ENCODE measurements around the gene N4BP2L2. TPM values are rescaled to one million over a fixed set of nuclear protein-coding genes. Genes with fewer than 3 reads are reported as not detected.
"Not testable (repeated sequence)": the region's sequence is repeated elsewhere in the genome, so short reads cannot be mapped to it uniquely, and the experiment has no call there.

The N4BP2L2 gene
- total RNA-seq, 2 experiments from 2014 or later = 97.1 to 111 TPM

DNA sequence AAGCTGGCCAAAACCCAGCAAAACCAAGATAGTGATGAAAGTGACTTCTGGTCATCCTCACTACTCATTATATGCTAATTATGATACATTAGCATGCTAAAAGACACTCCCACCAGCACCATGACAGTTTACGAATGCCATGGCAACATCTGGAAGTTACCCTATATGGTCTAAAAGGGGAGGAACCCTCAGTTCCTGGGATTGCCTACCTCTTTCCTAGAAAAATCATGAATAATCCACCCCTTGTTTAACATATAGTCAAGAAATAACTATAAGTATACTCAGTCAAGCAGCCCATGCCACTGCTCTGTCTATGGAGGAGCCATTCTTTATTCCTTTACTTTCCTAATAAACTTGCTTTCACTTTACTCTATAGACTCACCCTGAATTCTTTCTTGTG, 22.2 kb upstream of the N4BP2L2 start:
- DNase-seq; H3K27me3 Mint-ChIP-seq (ENCODE audit: low read depth); ATAC-seq; POLR2A ChIA-PET; H3K36me3 Mint-ChIP-seq (ENCODE audit: low read depth); H3K4me3 Mint-ChIP-seq; H3K27ac Mint-ChIP-seq; H3K4me1 Mint-ChIP-seq (ENCODE audit: low read depth): not testable (repeated sequence)
- peaks cover 11% of the 10 kb centered on the region for H3K9me3 Mint-ChIP-seq (ENCODE audit: insufficient read depth)
- CTCF ChIA-PET = interaction anchor here (1.5 kb wide), 1 partner anchor 20 kb away, joined by 6 read pairs; no protein-coding TSS in a partner anchor

DNA sequence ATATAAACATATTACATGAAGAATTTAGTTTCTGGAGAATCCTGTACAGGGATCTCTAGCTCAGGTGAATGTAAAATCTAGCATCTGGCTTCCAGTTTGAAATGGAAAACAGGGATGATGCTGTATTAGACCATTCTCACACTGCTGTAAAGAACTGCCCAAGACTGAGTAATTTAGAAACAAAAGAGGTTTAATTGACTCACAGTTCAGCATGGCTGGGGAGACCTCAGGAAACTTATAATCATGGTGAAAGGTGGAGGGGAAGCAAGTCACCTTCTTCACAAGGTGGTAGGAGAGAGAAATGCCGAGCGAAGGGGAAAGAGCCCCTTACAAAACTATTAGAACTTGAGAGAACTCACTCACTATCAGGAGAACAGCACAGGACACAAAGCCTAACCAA, 17.0 kb upstream of the N4BP2L2 start:
- Mint-ChIP-seq H3K27me3 (ENCODE audit: low read depth) (peaks cover 4% of the 10 kb centered on the region), H3K4me3 (no peak overlapping the region), H3K4me1 (ENCODE audit: low read depth) (no peaks in the 10 kb centered on the region), H3K36me3 (ENCODE audit: low read depth) (no peaks in the 10 kb centered on the region), H3K9me3 (ENCODE audit: insufficient read depth) (peaks cover 2% of the 10 kb centered on the region), H3K27ac (no peak overlapping the region)
- DNase-seq (no peak), ATAC-seq (no peak)
- CTCF ChIA-PET = no interaction called here
- POLR2A ChIA-PET = no interaction called here

DNA sequence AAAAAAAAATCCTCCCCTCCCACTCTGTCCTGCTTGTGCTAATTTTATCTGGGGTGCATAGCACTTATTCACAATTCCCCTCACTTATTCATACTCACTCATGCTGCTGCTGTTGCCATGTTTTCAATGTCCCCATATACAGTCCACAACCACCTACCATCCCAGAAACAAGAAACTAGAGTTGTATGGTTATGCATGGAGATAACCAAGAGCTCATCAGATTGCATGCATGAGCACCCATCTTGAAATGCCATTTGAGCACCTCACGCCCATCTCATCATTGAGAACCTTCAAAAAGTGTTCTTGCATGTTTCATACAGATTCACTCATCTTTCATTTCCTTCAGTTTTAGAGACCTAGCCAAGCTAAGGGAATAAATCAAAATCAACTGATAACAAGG, 15.1 kb upstream of the N4BP2L2 start:
- POLR2A ChIA-PET = no interaction called here
- Mint-ChIP-seq H3K36me3 (ENCODE audit: low read depth) (no peaks in the 10 kb centered on the region), H3K4me1 (ENCODE audit: low read depth) (peaks cover 3% of the 10 kb centered on the region), H3K4me3 (no peak overlapping the region), H3K9me3 (ENCODE audit: insufficient read depth) (no peaks in the 10 kb centered on the region), H3K27ac (no peak overlapping the region), H3K27me3 (ENCODE audit: low read depth) (peaks cover 4% of the 10 kb centered on the region)
- CTCF ChIA-PET = interaction anchor here (2.5 kb wide), 1 partner anchor 28 kb away, joined by 9 read pairs; no protein-coding TSS in a partner anchor
- DNase-seq (no peak), ATAC-seq (no peak)

DNA sequence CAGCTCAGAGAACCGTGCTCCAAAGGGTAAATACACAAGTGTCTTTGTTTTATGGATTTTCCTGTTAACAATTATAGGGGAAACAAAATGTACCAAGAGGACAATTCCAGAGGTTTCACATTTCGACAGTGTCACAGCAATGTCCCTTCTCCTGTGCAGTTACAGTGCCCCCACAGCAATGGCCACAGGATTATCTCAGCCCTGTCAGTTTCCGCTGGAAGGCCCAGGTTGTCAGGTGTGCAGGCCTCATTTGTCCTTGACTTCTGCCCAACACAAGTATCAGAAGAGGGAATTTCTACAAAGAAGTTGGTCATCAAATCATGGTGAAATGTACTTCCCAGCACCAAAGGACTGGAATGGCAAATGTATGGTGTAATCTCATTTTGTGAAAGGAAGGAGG, 11.2 kb upstream of the N4BP2L2 start:
- H3K27me3 Mint-ChIP-seq (ENCODE audit: low read depth) = peaks cover 9% of the 10 kb centered on the region
- no peak overlapping the region for H3K27ac Mint-ChIP-seq
- DNase-seq (no peak), ATAC-seq (no peak)
- ChIA-PET POLR2A (no interaction called here), CTCF (interaction anchor here (1.2 kb wide), 1 partner anchor 31 kb away, joined by 5 read pairs; no protein-coding TSS in a partner anchor)
- peaks cover 6% of the 10 kb centered on the region for H3K4me1 Mint-ChIP-seq (ENCODE audit: low read depth)
- no peak overlapping the region for H3K4me3 Mint-ChIP-seq
- no peaks in the 10 kb centered on the region for H3K9me3 Mint-ChIP-seq (ENCODE audit: insufficient read depth)
- H3K36me3 Mint-ChIP-seq (ENCODE audit: low read depth) = no peaks in the 10 kb centered on the region

DNA sequence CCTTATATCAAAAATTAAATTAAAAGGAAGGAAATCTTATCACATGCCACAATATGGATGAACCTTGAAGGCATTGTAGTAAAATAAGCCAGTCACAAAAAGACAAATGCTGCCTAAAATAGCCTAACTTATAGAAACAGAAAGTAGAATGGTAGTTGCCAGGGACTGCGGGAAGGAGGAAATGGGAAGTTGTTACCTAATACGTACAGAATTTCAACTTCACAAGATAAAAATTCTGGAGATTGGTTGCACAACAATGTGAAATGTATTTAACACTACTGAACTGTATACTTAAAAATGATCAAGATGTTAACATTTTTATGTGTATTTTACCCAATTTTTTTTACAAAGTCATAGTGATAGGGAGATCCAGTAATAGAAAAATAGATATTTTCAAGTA, 10.2 kb upstream of the N4BP2L2 start:
- no peaks in the 10 kb centered on the region for H3K9me3 Mint-ChIP-seq (ENCODE audit: insufficient read depth)
- H3K27me3 Mint-ChIP-seq (ENCODE audit: low read depth) = peaks cover 9% of the 10 kb centered on the region
- H3K4me3 Mint-ChIP-seq = no peak overlapping the region
- CTCF ChIA-PET = no interaction called here
- no peak overlapping the region for H3K27ac Mint-ChIP-seq
- POLR2A ChIA-PET = no interaction called here
- ATAC-seq (no peak), DNase-seq (no peak)
- H3K4me1 Mint-ChIP-seq (ENCODE audit: low read depth) = peaks cover 6% of the 10 kb centered on the region
- H3K36me3 Mint-ChIP-seq (ENCODE audit: low read depth) = no peaks in the 10 kb centered on the region

DNA sequence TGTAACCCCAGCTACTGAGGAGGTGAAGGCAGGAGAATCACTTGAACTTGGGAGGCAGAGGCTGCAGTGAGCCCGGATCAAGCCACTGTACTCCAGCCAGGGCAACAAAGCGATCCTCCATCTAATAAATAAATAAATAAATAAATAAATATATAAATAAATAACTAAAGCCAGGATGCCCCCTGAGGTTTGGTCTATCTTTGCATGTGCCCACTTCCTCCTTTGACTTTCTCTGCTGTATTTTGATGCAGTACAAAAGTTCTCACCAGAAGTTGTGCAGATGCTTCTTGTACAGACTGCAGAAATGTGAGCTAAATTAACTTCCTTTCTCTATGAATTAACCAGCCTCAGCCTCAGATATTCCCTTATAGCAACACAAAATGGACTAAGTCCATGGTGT, 6.5 kb upstream of the N4BP2L2 start:
- CTCF ChIA-PET = interaction anchor here (1.6 kb wide), 1 partner anchor 36 kb away, joined by 3 read pairs; no protein-coding TSS in a partner anchor
- no peak for ATAC-seq

DNA sequence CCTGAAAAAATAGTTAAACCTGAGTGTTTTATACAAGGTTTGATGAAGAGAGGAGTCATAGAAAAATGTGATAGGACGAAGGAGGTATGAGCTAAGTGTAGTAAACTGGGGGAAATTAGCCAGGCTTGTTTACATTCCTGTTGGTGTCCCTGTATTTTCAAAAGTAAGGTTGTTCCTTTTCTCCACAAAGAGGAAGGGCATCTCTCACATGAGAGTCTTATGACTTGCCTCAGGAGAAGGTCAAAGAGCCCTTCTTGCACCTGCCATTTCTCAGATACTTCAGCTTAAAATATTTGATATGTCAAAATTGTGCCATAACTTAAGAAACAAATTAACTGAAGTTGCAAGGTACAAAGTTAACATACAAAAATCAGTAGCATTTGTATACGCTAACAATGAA, 3.6 kb upstream of the N4BP2L2 start:
- no peak overlapping the region for H3K4me3 Mint-ChIP-seq
- ATAC-seq (no peak), DNase-seq (no peak)
- POLR2A ChIA-PET = no interaction called here
- H3K27ac Mint-ChIP-seq = no peak overlapping the region
- H3K36me3 Mint-ChIP-seq (ENCODE audit: low read depth) = peaks cover 4% of the 10 kb centered on the region
- no peaks in the 10 kb centered on the region for H3K9me3 Mint-ChIP-seq (ENCODE audit: insufficient read depth)
- CTCF ChIA-PET = interaction anchor here (0.9 kb wide), 1 partner anchor 39 kb away, joined by 3 read pairs; no protein-coding TSS in a partner anchor
- H3K27me3 Mint-ChIP-seq (ENCODE audit: low read depth) = peaks cover 6% of the 10 kb centered on the region
- peaks cover 14% of the 10 kb centered on the region for H3K4me1 Mint-ChIP-seq (ENCODE audit: low read depth)

More for the DNA sequence above, 6.5 kb upstream of the N4BP2L2 start:
- H3K9me3 Mint-ChIP-seq (ENCODE audit: insufficient read depth) = no peaks in the 10 kb centered on the region
- POLR2A ChIA-PET = no interaction called here
- H3K27me3 Mint-ChIP-seq (ENCODE audit: low read depth) = peaks cover 6% of the 10 kb centered on the region
- H3K4me3 Mint-ChIP-seq = no peak overlapping the region
- no peak for DNase-seq
- H3K36me3 Mint-ChIP-seq (ENCODE audit: low read depth) = no peaks in the 10 kb centered on the region
- peaks cover 6% of the 10 kb centered on the region for H3K4me1 Mint-ChIP-seq (ENCODE audit: low read depth)
- H3K27ac Mint-ChIP-seq = no peak overlapping the region

DNA sequence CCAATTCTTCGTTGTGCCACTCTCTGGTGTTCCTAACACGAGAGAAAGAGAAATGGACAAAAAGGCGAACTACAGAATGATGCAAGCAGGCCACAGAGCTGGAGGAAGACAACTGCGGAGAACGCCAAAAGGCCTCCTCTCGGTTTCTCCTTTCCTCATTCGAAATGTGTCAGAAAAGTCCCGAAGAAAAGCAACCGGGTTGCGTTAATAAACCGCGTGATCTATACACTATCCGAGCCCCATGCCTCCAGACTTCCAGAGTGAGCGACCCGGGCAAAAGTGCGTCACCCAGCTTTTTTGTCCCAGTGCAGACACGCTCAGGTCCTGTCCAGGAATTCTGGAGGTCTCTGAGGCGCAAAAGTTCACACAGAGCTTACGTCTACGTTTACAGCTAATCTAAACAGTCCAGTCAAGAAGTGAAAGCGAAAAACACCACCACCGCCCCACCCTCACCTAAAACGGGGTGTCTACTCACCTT, 413 bp downstream of the N4BP2L2 start:
- H3K4me3 Mint-ChIP-seq = peak overlapping the region; percentile 97
- DNase-seq (no peak), ATAC-seq (peak; percentile 91)
- CTCF ChIA-PET = interaction anchor here (0.7 to 2.8 kb wide), 8 partner anchors 10 to 1005 kb away, joined by 3 to 10 read pairs (median 4); partner anchors contain the start of gene PDS5B
- H3K36me3 Mint-ChIP-seq (ENCODE audit: low read depth) = peaks cover 40% of the 10 kb centered on the region
- POLR2A ChIA-PET = interaction anchor here (0.7 to 3.4 kb wide), 9 partner anchors 11 to 1005 kb away, joined by 3 to 26 read pairs (median 5); partner anchors contain the start of genes BRCA2, N4BP2L1 and ZAR1L
- H3K27me3 Mint-ChIP-seq (ENCODE audit: low read depth) = no peaks in the 10 kb centered on the region
- no peaks in the 10 kb centered on the region for H3K9me3 Mint-ChIP-seq (ENCODE audit: insufficient read depth)
- peaks cover 45% of the 10 kb centered on the region for H3K4me1 Mint-ChIP-seq (ENCODE audit: low read depth)
- peak overlapping the region; percentile 98 for H3K27ac Mint-ChIP-seq

DNA sequence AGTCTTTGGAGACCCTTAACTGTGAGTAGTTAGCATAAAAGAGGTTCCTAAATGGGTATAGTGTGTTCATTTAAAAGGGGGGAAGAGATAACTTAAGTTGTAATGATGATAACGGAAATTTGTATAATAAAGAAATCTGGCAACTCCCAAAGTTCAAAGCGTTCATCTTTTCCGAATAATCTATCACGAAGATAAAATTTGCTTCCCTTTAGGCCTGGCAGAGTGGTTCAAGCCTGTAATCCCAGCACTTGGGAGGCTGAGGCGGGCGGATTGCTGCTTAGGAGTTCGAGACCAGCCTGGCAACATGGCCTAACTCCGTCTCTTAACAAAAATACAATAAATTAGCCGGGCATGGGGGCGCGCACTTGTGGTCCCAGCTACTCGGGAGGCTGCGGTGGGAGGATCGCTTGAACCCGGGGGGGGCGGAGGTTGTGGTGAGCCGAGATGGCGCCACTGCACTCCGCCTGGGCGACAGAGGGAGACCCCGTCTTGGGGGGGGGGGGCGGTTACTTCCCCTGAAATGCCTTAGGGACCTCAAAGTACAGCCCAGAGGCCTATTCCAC, 934 bp downstream of the N4BP2L2 start:
- no peaks in the 10 kb centered on the region for H3K27me3 Mint-ChIP-seq (ENCODE audit: low read depth)
- CTCF ChIA-PET = interaction anchor here (0.7 to 2.8 kb wide), 6 partner anchors 9 to 1005 kb away, joined by 3 to 10 read pairs (median 6); partner anchors contain the start of gene PDS5B
- POLR2A ChIA-PET = interaction anchor here (0.6 to 3.4 kb wide), 9 partner anchors 10 to 223 kb away, joined by 3 to 26 read pairs (median 3); partner anchors contain the start of genes BRCA2, N4BP2L1 and ZAR1L
- peak overlapping the region; percentile 97 for H3K4me3 Mint-ChIP-seq
- H3K27ac Mint-ChIP-seq = peak overlapping the region; percentile 98
- H3K9me3 Mint-ChIP-seq (ENCODE audit: insufficient read depth) = no peaks in the 10 kb centered on the region
- ATAC-seq = no peak
- peaks cover 48% of the 10 kb centered on the region for H3K4me1 Mint-ChIP-seq (ENCODE audit: low read depth)
- peaks cover 44% of the 10 kb centered on the region for H3K36me3 Mint-ChIP-seq (ENCODE audit: low read depth)
- DNase-seq = peak; percentile 41

DNA sequence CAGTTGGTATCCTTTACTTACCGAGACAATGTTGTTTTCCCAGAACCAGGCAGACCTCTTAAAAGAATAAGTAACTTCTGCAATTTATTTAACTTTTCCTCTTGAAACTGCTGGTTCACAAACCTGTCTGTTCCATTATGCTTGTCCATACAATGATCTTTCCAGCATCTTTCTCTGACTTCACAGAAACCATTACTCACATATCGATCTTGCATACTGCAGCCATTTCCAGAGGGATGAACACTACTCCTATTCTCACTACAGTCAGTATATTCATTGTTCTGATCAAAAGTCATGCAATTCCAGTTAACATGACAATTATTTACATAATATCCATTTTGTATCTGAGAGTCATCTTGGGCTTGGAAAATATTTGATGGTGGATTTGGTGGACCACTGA, 2.8 kb downstream of the N4BP2L2 start:
- Mint-ChIP-seq H3K36me3 (ENCODE audit: low read depth) (peaks cover 54% of the 10 kb centered on the region), H3K9me3 (ENCODE audit: insufficient read depth) (no peaks in the 10 kb centered on the region), H3K4me3 (no peak overlapping the region), H3K27me3 (ENCODE audit: low read depth) (no peaks in the 10 kb centered on the region), H3K27ac (no peak overlapping the region), H3K4me1 (ENCODE audit: low read depth) (peaks cover 64% of the 10 kb centered on the region)
- POLR2A ChIA-PET = no interaction called here
- DNase-seq (no peak), ATAC-seq (no peak)
- CTCF ChIA-PET = interaction anchor here (2.8 kb wide), 1 partner anchor 45 kb away, joined by 10 read pairs; no protein-coding TSS in a partner anchor

DNA sequence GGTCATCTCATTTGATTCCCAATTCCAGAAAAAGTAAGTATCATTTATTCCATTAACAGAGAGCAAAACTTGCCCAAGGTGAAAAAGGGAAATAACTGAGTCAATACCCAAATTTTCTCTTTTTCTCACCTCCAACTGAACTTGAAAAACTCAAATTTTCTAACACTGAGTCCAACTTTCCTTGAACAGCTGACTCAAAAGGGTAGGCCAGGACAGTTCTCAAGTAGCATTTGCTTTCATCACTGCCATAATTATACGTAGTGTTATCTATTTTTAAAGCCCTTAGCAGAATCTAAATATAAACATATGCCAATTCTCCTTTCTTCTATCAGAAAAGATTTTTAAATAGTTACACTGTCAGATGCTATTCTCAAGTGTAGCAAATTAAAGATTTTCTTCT, 3.5 kb downstream of the N4BP2L2 start:
- ATAC-seq (no peak), DNase-seq (no peak)
- Mint-ChIP-seq H3K4me3 (peak overlapping the region; percentile 47), H3K4me1 (ENCODE audit: low read depth) (peaks cover 69% of the 10 kb centered on the region), H3K27me3 (ENCODE audit: low read depth) (no peaks in the 10 kb centered on the region), H3K9me3 (ENCODE audit: insufficient read depth) (no peaks in the 10 kb centered on the region), H3K36me3 (ENCODE audit: low read depth) (peaks cover 57% of the 10 kb centered on the region), H3K27ac (no peak overlapping the region)
- CTCF ChIA-PET = no interaction called here
- POLR2A ChIA-PET = no interaction called here

DNA sequence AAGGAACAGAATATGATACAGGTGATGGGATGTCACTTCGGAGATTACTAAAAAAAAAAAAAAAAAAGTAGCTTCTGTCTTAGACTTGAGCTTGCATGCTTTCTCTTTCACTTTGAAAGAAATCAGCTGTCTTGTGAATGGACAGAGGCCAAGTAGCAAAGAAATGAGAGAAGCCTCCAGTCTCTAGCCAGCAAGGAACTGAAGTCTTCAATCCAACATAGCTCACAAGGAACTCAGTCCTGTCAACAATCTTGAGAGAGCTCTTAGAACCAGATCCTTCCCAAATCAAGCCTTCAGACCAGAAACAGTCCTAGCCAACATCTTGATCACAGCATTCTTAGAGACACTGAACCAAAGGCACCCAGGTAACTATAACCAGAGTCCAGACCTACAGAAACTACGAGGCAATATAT, 7.7 kb downstream of the N4BP2L2 start:
- Mint-ChIP-seq H3K36me3 (ENCODE audit: low read depth) (peaks cover 61% of the 10 kb centered on the region), H3K4me1 (ENCODE audit: low read depth) (peaks cover 63% of the 10 kb centered on the region), H3K27me3 (ENCODE audit: low read depth) (no peaks in the 10 kb centered on the region), H3K4me3 (peak overlapping the region; percentile 80), H3K9me3 (ENCODE audit: insufficient read depth) (no peaks in the 10 kb centered on the region), H3K27ac (peak overlapping the region; percentile 89)
- ChIA-PET CTCF (interaction anchor here (1.0 kb wide), 1 partner anchor 51 kb away, joined by 3 read pairs; no protein-coding TSS in a partner anchor), POLR2A (interaction anchor here (1.2 kb wide), 1 partner anchor 57 kb away, joined by 3 read pairs; no protein-coding TSS in a partner anchor)
- ATAC-seq (peak; percentile 79), DNase-seq (peak; percentile 25)
